RWPE2 (cell line): ENCODE results near the gene COL3A1.

Experiments used
- ATAC-seq: fragments of 200-7000 bp; cut with Tn5 transposase; 3 replicates; pipeline ENCODE4 v1.9.1; 2021; ENCODE audit warnings: low read depth
- DNase-seq: peaks from one replicate; pipeline ENCODE4 v3.0.0-alpha.2; 2020; ENCODE audit warnings: low spot score
- H3K27ac ChIP-seq: fragments of 450-650 bp; 2 replicates; pipeline ENCODE4 v1.5.1; 2017; ENCODE audit warnings: mild to moderate bottlenecking; ENCODE audit not compliant: poor library complexity, severe bottlenecking
- H3K27me3 ChIP-seq: fragments of 250-450 bp; sonication (Bioruptor Pico); 2 replicates; pipeline ENCODE4 v1.5.1; 2021; ENCODE audit warnings: mild to moderate bottlenecking, moderate library complexity; ENCODE audit not compliant: insufficient read depth, poor library complexity, severe bottlenecking
- H3K36me3 ChIP-seq: fragments of 250-450 bp; sonication (Bioruptor Pico); 2 replicates; pipeline ENCODE4 v1.5.1; 2020; ENCODE audit warnings: low read depth, mild to moderate bottlenecking, moderate library complexity
- H3K4me1 ChIP-seq: fragments of 250-450 bp; sonication (Bioruptor Pico); 2 replicates; pipeline ENCODE4 v1.5.1; 2021; ENCODE audit warnings: mild to moderate bottlenecking, moderate library complexity; ENCODE audit not compliant: insufficient read depth, poor library complexity, severe bottlenecking
- H3K4me3 ChIP-seq: fragments of 250-450 bp; sonication (Bioruptor Pico); 2 replicates; pipeline ENCODE4 v1.5.1; 2021; ENCODE audit warnings: mild to moderate bottlenecking, moderate library complexity; ENCODE audit not compliant: severe bottlenecking
- H3K9me3 ChIP-seq: fragments of 250-450 bp; sonication (Bioruptor Pico); 2 replicates; pipeline ENCODE4 v1.5.1; 2021; ENCODE audit warnings: mild to moderate bottlenecking, moderate library complexity; ENCODE audit not compliant: severe bottlenecking
- CTCF ChIP-seq: fragments of 450-650 bp; IDR thresholded peaks from one replicate; pipeline ENCODE4 v1.5.1; 2017; ENCODE audit warnings: mild to moderate bottlenecking, moderate library complexity; ENCODE audit not compliant: poor library complexity, severe bottlenecking

COL3A1 gene

GRCh38 chr2:188974164-188974563, at the start of gene COL3A1:
Gene COL3A1, plus strand, starts transcription at chr2:188974373. Its CDS starts 117 bp downstream, at chr2:188974490.
- Histone ChIP-seq H3K4me1 (no peaks in the 10 kb centered on the region), H3K36me3 (no peaks in the 10 kb centered on the region), H3K27ac (no peak within 1 kb of the TSS), H3K27me3 (no peaks in the 10 kb centered on the region), H3K4me3 (no peak within 1 kb of the TSS), H3K9me3 (no peaks in the 10 kb centered on the region)
- no peak for TF ChIP-seq CTCF
- no peak for ATAC-seq
- DNase-seq, result no peak

GRCh38 chr2:188928643-188929042, 45.5 kb upstream of the COL3A1 start:
- Histone ChIP-seq H3K27me3 (no peaks in the 10 kb centered on the region), H3K27ac (no peak overlapping the region), H3K4me1 (no peaks in the 10 kb centered on the region), H3K36me3 (no peaks in the 10 kb centered on the region), H3K4me3 (no peak overlapping the region), H3K9me3 (no peaks in the 10 kb centered on the region)
- no peak for TF ChIP-seq CTCF
- no peak for DNase-seq
- no peak for ATAC-seq

- DNase-seq (no peak), ATAC-seq (no peak)
- no peak overlapping the region for H3K4me3 ChIP-seq
- no peaks in the 10 kb centered on the region for H3K36me3 ChIP-seq
- H3K9me3 ChIP-seq, result no peaks in the 10 kb centered on the region
- no peaks in the 10 kb centered on the region for H3K4me1 ChIP-seq
- TF ChIP-seq CTCF, result no peak
- H3K27ac ChIP-seq, result no peak overlapping the region
- no peaks in the 10 kb centered on the region for H3K27me3 ChIP-seq
Observed at GRCh38 chr2:188931361-188931760, 42.8 kb upstream of the COL3A1 start.

- ATAC-seq, result no peak
Observed at GRCh38 chr2:188937228-188938220, 36.6 kb upstream of the COL3A1 start.

More at GRCh38 chr2:188937228-188938220, 36.6 kb upstream of the COL3A1 start:
- no peak for DNase-seq
- no peaks in the 10 kb centered on the region for H3K4me1 ChIP-seq
- H3K4me3 ChIP-seq, result no peak overlapping the region
- no peaks in the 10 kb centered on the region for H3K9me3 ChIP-seq
- H3K36me3 ChIP-seq, result no peaks in the 10 kb centered on the region
- H3K27me3 ChIP-seq, result no peaks in the 10 kb centered on the region
- H3K27ac ChIP-seq, result no peak overlapping the region
- no peak for TF ChIP-seq CTCF
